ENCODE measurements around the gene FRAT2. TPM values are rescaled to one million over a fixed set of nuclear protein-coding genes. Genes with fewer than 3 reads are reported as not detected.

FRAT2 gene
- total and polyA plus RNA-seq, 2 of the 13 experiments (the other 11 are each of a cell fraction or from before 2014, with no cell fraction given): 7.2 to 14.1 TPM

GRCh38 chr10:97365761-97366351 is 31.3 kb upstream of the FRAT2 start (continued):
- no peak for TF ChIP-seq HNF1A (IDR thresholded peaks at IDR 0.05; ENCODE audit: low read depth)
- TF ChIP-seq HNF1A (CRISPR knock-in tag; IDR thresholded peaks at IDR 0.05; ENCODE audit: borderline replicate concordance): no peak
- TF ChIP-seq ZNF550 (CRISPR knock-in tag; IDR thresholded peaks at IDR 0.05; ENCODE audit: borderline replicate concordance): no peak
- no peak for TF ChIP-seq NR2F6 (IDR thresholded peaks at IDR 0.05)
- TF ChIP-seq NR2F6 (CRISPR knock-in tag; IDR thresholded peaks at IDR 0.05): no peak
- no peak for TF ChIP-seq ZNF773 (CRISPR knock-in tag; IDR thresholded peaks at IDR 0.05; ENCODE audit: borderline replicate concordance)
- no peak for TF ChIP-seq RARA (CRISPR knock-in tag; IDR thresholded peaks at IDR 0.05)
- no peak for TF ChIP-seq REPIN1 (CRISPR knock-in tag; IDR thresholded peaks at IDR 0.05; ENCODE audit: borderline replicate concordance, low read depth)
- no peak for TF ChIP-seq RFXANK (CRISPR knock-in tag; IDR thresholded peaks at IDR 0.05)
- TF ChIP-seq REST (IDR thresholded peaks at IDR 0.05; ENCODE audit: borderline replicate concordance in 1 of 2, low read depth in 1 of 2, low read length in 2 of 2): no peak
- no peak for TF ChIP-seq BRF2 (CRISPR knock-in tag; IDR thresholded peaks at IDR 0.05)
- no peak for TF ChIP-seq MIXL1 (CRISPR knock-in tag; IDR thresholded peaks at IDR 0.05)
- TF ChIP-seq PTBP1 (IDR thresholded peaks at IDR 0.05; ENCODE audit: low read depth, low read length, poor library complexity, severe bottlenecking): no peak
